Esophagus squamous epithelium (tissue), 4 donors: ENCODE data around the gene PSMB5.

Experiments used
- POLR2A ChIP-seq, 4 donors: fragments of 450-650 bp; IDR thresholded peaks; one replicate each; pipeline ENCODE4 v1.6.1; 2017; ENCODE audit warnings: antibody characterized with exemption in 4 of 4, mild to moderate bottlenecking in 4 of 4, moderate library complexity in 3 of 4
- TF ChIP-seq, protein P1 (sequence below), 6 experiments: fragments of 450-650 bp in 4 of 6; fragments of 200-600 bp in 2 of 6; sonication (generic) in 2 of 6; IDR thresholded peaks; one replicate each; pipeline ENCODE4 v1.5.1; 2016 to 2019; ENCODE audit warnings: antibody characterized with exemption in 6 of 6, mild to moderate bottlenecking in 4 of 6, moderate library complexity in 4 of 6

DNA sequence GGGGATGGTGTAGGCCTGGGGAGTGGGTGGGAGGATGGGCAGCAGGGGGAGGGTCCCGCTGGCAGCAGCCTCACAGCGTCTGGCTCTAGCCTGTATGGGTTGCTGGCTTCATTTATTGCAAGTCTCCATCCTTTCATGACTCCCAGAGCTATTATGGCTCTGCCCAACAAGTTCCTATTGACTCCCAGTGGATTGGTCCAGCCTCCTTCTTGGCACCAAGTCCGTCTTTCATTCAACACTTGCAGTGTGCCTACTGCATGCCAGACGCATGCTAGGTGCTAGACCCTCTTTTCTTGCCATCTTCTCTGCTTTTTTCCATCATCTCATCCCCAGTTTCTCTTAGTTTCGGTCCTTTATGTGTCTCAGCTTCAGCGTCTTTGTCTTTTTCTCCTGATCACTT lies 8.4 kb upstream of the PSMB5 start:
- TF ChIP-seq POLR2A (IDR thresholded peaks at IDR 0.05) = no peak
- TF ChIP-seq, protein P1, sequence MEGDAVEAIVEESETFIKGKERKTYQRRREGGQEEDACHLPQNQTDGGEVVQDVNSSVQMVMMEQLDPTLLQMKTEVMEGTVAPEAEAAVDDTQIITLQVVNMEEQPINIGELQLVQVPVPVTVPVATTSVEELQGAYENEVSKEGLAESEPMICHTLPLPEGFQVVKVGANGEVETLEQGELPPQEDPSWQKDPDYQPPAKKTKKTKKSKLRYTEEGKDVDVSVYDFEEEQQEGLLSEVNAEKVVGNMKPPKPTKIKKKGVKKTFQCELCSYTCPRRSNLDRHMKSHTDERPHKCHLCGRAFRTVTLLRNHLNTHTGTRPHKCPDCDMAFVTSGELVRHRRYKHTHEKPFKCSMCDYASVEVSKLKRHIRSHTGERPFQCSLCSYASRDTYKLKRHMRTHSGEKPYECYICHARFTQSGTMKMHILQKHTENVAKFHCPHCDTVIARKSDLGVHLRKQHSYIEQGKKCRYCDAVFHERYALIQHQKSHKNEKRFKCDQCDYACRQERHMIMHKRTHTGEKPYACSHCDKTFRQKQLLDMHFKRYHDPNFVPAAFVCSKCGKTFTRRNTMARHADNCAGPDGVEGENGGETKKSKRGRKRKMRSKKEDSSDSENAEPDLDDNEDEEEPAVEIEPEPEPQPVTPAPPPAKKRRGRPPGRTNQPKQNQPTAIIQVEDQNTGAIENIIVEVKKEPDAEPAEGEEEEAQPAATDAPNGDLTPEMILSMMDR (IDR thresholded peaks at IDR 0.05) = no peak
